ENCODE data around the gene KDM6B. TPM values are rescaled to one million over a fixed set of nuclear protein-coding genes. Genes with fewer than 3 reads are reported as not detected.

Gene KDM6B
- total and polyA plus RNA-seq, 9 of the 15 experiments (the other 6 are each of a cell fraction or from before 2014, with no cell fraction given), result 0.01 to 22.9 (median 2.2) TPM

- TF ChIP-seq, protein P1, sequence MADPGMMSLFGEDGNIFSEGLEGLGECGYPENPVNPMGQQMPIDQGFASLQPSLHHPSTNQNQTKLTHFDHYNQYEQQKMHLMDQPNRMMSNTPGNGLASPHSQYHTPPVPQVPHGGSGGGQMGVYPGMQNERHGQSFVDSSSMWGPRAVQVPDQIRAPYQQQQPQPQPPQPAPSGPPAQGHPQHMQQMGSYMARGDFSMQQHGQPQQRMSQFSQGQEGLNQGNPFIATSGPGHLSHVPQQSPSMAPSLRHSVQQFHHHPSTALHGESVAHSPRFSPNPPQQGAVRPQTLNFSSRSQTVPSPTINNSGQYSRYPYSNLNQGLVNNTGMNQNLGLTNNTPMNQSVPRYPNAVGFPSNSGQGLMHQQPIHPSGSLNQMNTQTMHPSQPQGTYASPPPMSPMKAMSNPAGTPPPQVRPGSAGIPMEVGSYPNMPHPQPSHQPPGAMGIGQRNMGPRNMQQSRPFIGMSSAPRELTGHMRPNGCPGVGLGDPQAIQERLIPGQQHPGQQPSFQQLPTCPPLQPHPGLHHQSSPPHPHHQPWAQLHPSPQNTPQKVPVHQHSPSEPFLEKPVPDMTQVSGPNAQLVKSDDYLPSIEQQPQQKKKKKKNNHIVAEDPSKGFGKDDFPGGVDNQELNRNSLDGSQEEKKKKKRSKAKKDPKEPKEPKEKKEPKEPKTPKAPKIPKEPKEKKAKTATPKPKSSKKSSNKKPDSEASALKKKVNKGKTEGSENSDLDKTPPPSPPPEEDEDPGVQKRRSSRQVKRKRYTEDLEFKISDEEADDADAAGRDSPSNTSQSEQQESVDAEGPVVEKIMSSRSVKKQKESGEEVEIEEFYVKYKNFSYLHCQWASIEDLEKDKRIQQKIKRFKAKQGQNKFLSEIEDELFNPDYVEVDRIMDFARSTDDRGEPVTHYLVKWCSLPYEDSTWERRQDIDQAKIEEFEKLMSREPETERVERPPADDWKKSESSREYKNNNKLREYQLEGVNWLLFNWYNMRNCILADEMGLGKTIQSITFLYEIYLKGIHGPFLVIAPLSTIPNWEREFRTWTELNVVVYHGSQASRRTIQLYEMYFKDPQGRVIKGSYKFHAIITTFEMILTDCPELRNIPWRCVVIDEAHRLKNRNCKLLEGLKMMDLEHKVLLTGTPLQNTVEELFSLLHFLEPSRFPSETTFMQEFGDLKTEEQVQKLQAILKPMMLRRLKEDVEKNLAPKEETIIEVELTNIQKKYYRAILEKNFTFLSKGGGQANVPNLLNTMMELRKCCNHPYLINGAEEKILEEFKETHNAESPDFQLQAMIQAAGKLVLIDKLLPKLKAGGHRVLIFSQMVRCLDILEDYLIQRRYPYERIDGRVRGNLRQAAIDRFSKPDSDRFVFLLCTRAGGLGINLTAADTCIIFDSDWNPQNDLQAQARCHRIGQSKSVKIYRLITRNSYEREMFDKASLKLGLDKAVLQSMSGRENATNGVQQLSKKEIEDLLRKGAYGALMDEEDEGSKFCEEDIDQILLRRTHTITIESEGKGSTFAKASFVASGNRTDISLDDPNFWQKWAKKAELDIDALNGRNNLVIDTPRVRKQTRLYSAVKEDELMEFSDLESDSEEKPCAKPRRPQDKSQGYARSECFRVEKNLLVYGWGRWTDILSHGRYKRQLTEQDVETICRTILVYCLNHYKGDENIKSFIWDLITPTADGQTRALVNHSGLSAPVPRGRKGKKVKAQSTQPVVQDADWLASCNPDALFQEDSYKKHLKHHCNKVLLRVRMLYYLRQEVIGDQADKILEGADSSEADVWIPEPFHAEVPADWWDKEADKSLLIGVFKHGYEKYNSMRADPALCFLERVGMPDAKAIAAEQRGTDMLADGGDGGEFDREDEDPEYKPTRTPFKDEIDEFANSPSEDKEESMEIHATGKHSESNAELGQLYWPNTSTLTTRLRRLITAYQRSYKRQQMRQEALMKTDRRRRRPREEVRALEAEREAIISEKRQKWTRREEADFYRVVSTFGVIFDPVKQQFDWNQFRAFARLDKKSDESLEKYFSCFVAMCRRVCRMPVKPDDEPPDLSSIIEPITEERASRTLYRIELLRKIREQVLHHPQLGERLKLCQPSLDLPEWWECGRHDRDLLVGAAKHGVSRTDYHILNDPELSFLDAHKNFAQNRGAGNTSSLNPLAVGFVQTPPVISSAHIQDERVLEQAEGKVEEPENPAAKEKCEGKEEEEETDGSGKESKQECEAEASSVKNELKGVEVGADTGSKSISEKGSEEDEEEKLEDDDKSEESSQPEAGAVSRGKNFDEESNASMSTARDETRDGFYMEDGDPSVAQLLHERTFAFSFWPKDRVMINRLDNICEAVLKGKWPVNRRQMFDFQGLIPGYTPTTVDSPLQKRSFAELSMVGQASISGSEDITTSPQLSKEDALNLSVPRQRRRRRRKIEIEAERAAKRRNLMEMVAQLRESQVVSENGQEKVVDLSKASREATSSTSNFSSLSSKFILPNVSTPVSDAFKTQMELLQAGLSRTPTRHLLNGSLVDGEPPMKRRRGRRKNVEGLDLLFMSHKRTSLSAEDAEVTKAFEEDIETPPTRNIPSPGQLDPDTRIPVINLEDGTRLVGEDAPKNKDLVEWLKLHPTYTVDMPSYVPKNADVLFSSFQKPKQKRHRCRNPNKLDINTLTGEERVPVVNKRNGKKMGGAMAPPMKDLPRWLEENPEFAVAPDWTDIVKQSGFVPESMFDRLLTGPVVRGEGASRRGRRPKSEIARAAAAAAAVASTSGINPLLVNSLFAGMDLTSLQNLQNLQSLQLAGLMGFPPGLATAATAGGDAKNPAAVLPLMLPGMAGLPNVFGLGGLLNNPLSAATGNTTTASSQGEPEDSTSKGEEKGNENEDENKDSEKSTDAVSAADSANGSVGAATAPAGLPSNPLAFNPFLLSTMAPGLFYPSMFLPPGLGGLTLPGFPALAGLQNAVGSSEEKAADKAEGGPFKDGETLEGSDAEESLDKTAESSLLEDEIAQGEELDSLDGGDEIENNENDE (IDR thresholded peaks at IDR 0.05; ENCODE audit: low read depth, low read length), result no peak
- TF ChIP-seq, protein P2, sequence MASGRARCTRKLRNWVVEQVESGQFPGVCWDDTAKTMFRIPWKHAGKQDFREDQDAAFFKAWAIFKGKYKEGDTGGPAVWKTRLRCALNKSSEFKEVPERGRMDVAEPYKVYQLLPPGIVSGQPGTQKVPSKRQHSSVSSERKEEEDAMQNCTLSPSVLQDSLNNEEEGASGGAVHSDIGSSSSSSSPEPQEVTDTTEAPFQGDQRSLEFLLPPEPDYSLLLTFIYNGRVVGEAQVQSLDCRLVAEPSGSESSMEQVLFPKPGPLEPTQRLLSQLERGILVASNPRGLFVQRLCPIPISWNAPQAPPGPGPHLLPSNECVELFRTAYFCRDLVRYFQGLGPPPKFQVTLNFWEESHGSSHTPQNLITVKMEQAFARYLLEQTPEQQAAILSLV (tag; IDR thresholded peaks at IDR 0.05), result no peak
- TF ChIP-seq, protein P3, sequence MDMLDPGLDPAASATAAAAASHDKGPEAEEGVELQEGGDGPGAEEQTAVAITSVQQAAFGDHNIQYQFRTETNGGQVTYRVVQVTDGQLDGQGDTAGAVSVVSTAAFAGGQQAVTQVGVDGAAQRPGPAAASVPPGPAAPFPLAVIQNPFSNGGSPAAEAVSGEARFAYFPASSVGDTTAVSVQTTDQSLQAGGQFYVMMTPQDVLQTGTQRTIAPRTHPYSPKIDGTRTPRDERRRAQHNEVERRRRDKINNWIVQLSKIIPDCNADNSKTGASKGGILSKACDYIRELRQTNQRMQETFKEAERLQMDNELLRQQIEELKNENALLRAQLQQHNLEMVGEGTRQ (CRISPR knock-in tag; IDR thresholded peaks at IDR 0.05), result no peak
- TF ChIP-seq NCOA4 (IDR thresholded peaks at IDR 0.05; ENCODE audit: partially characterized antibody) (no peak), HDAC1 (IDR thresholded peaks at IDR 0.05) (no peak; a peak in 2 of 4 replicates), TAF9B (IDR thresholded peaks at IDR 0.05; ENCODE audit: partially characterized antibody) (no peak), SAFB (IDR thresholded peaks at IDR 0.05; ENCODE audit: borderline replicate concordance, low read depth, low read length) (peak; percentile 65; the same call in 1 of the 2 replicates), CHD2 (IDR thresholded peaks at IDR 0.05; ENCODE audit: low read depth, low read length) (peak; percentile 71), ZC3H11A (IDR thresholded peaks at IDR 0.05; ENCODE audit: low read depth, low read length) (no peak)
- TF ChIP-seq, protein P4, sequence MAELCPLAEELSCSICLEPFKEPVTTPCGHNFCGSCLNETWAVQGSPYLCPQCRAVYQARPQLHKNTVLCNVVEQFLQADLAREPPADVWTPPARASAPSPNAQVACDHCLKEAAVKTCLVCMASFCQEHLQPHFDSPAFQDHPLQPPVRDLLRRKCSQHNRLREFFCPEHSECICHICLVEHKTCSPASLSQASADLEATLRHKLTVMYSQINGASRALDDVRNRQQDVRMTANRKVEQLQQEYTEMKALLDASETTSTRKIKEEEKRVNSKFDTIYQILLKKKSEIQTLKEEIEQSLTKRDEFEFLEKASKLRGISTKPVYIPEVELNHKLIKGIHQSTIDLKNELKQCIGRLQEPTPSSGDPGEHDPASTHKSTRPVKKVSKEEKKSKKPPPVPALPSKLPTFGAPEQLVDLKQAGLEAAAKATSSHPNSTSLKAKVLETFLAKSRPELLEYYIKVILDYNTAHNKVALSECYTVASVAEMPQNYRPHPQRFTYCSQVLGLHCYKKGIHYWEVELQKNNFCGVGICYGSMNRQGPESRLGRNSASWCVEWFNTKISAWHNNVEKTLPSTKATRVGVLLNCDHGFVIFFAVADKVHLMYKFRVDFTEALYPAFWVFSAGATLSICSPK (IDR thresholded peaks at IDR 0.05; ENCODE audit: borderline replicate concordance), result no peak
Measured at GRCh38 chr17:7844292-7845154, 10.5 kb downstream of the KDM6B start (continued).

Measured in K562 (cell line).